Heart right ventricle (tissue), 16 donors: ENCODE data around the gene NIPBL. TPM values are rescaled to one million over a fixed set of nuclear protein-coding genes. Genes with fewer than 3 reads are reported as not detected.

Experiments used
- ATAC-seq, 8 donors: fragments of 200-7000 bp; cut with Tn5 transposase; one replicate each; pipeline ENCODE4 v1.9.1; 2020; ENCODE audit warnings: mild to moderate bottlenecking in 8 of 8, moderate library complexity in 8 of 8, moderate number of reproducible peaks in 1 of 8
- DNase-seq, 2 donors: peaks; one replicate each; pipeline ENCODE4 v3.0.0-alpha.2; 2020
- H3K27ac ChIP-seq, 10 donors: fragments of 200-600 bp; sonication (generic) in 2 of 10; one replicate each; pipeline versions ENCODE4 v1.5.0 to v1.8.0; 2020 to 2022; ENCODE audit warnings: mild to moderate bottlenecking in 3 of 10
- H3K27me3 ChIP-seq, 7 donors: fragments of 200-600 bp; one replicate each; pipeline ENCODE4 v1.8.0; 2021 to 2022; ENCODE audit warnings: mild to moderate bottlenecking in 2 of 7
- H3K36me3 ChIP-seq, 9 donors: fragments of 200-600 bp; sonication (generic) in 1 of 9; one replicate each; pipeline versions ENCODE4 v1.5.0 to v1.8.0; 2020 to 2022; ENCODE audit warnings: mild to moderate bottlenecking in 2 of 9
- H3K4me1 ChIP-seq, 9 donors: fragments of 200-600 bp; sonication (generic) in 1 of 9; one replicate each; pipeline versions ENCODE4 v1.5.0 to v1.8.0; 2020 to 2022; ENCODE audit warnings: mild to moderate bottlenecking in 4 of 9
- H3K4me3 ChIP-seq, 10 donors: fragments of 200-600 bp; sonication (generic) in 2 of 10; one replicate each; pipeline versions ENCODE4 v1.5.0 to v1.8.0; 2020 to 2022; ENCODE audit warnings: mild to moderate bottlenecking in 7 of 10, moderate library complexity in 2 of 10
- H3K9me3 ChIP-seq, 11 donors: fragments of 200-600 bp in 10 of 11; sonication (generic) in 2 of 11; one replicate each; pipeline versions ENCODE4 v1.5.0 to v1.8.0; 2013 to 2022; ENCODE audit warnings: mild to moderate bottlenecking in 2 of 11, control low read depth in 1 of 11, moderate library complexity in 1 of 11
- CTCF ChIP-seq, 9 donors: fragments of 200-600 bp; sonication (generic) in 2 of 9; IDR thresholded peaks; one replicate each; pipeline versions ENCODE4 v1.5.0 to v1.8.0; 2021 to 2022; ENCODE audit warnings: antibody characterized with exemption in 9 of 9, mild to moderate bottlenecking in 5 of 9, moderate library complexity in 1 of 9
- WGBS, 2 donors: extraction: QIAGEN DNeasy Blood & Tissue Kit; methylation state at CpG; one replicate each; pipeline ENCODE4 v1.1.7; 2013; ENCODE audit warnings: inconsistent platforms in 1 of 2; 5-methylcytosine and 5-hydroxymethylcytosine counted together
- intact Hi-C, 10 donors: fragments of 100-400 bp; cut with DNase I; formaldehyde crosslinking; loops; one replicate each; pipeline versions ENCODE4 v1.11.1 to v1.14.2; 2022
- polyA plus RNA-seq, 2 donors: library from polyadenylated mRNA; stranded (reverse); fragments of 200-250 nt; gene quantifications; one replicate each; pipeline ENCODE4 v1.2.3, GENCODE V29; 2013
- total RNA-seq, 10 donors: library from RNA; stranded (reverse); fragmentation: NEBNext Ultra II Directional in 3 of 10; extraction: Animal tissue kit (Norgen Biotek cat#: 25700) in 3 of 10; gene quantifications; one replicate each; pipeline versions ENCODE4 v1.2.1 to v1.2.4, GENCODE V29; 2021 to 2023
- donor health status: Arrhythmogenic right ventricular cardiomyopathy.
- donor health status: ischemic (EF 13 %, LVEDD 7.1; RV severe dilation, severe dysfunction).
- donor health status: healthy with polysubstance abuse.
- donor health status: DM: no; HTN: yes; CAD: no.
- donor health status: DM: no; HTN: no; CAD: no.
- donor health status: ischemic (EF 25% LVEDD 6.9; RV normal size, moderate dysfunction).
- donor health status: ischemic (EF 25% LVEDD 5.7; RV mildly dilated, moderate dysfunction).
- donor health status: healthy.
- donor health status: DM: yes; HTN: yes; CAD: no.
- donor health status: Ischemic cardiomyopathy.
- donor health status: ischemic (EF 35%, LVEDD 5.7; RV mildly dilated, moderate dysfunction).
- donor health status: nonischemic (EF 11% LVEDD 7.7; RV severe dilation, severe dysfunction).
- donor health status: DM: yes; HTN: yes; CAD: no.
- donor health status: PGD.
- donor health status: ischemic (EF 29% LVEDD 5.4; RV normal size, mild dysfunction).
- donor health status: nonischemic (EF 23%, LVEDD 6.1; RV moderate dilation, normal function).

NIPBL gene
- total and polyA plus RNA-seq, 12 donors: 9.9 to 52.3 (median 43.3) TPM

GRCh38 chr5:37109338-37109737 lies 232.8 kb downstream of the NIPBL start:
- peaks cover 0 to 12% (median 0%) of the 10 kb centered on the region in 9 donors for H3K4me1 ChIP-seq
- peaks cover 0 to 99% (median 61%) of the 10 kb centered on the region in 9 donors for H3K36me3 ChIP-seq
- WGBS, 2 donors: 98 to 99% methylated on average over 3 of the region's 3 CpGs
- no peak overlapping the region for H3K27ac ChIP-seq
- DNase-seq: no peak
- intact Hi-C loops: no loop called here
- no peak for TF ChIP-seq CTCF (IDR thresholded peaks at IDR 0.05)
- ATAC-seq: no peak
- H3K4me3 ChIP-seq: no peak overlapping the region
- peaks cover 0 to 6% (median 0%) of the 10 kb centered on the region in 11 donors for H3K9me3 ChIP-seq
- no peaks in the 10 kb centered on the region for H3K27me3 ChIP-seq

- Histone ChIP-seq H3K27ac (no peak overlapping the region), H3K27me3 (no peaks in the 10 kb centered on the region), H3K9me3 (peaks cover 0 to 6% (median 0%) of the 10 kb centered on the region in 11 donors), H3K4me1 (peaks cover 0 to 12% (median 0%) of the 10 kb centered on the region in 9 donors), H3K36me3 (peaks cover 0 to 99% (median 59%) of the 10 kb centered on the region in 9 donors), H3K4me3 (no peak overlapping the region)
- DNase-seq: no peak
- TF ChIP-seq CTCF (IDR thresholded peaks at IDR 0.05): no peak
- 96 to 100% methylated on average over 1 of the region's 1 CpG for WGBS, 2 donors
- intact Hi-C loops: no loop called here
- ATAC-seq: no peak
Observed at GRCh38 chr5:37110135-37110534, 233.6 kb downstream of the NIPBL start.

GRCh38 chr5:37111426-37112382 lies 235.1 kb downstream of the NIPBL start:
- DNase-seq (no peak), ATAC-seq (no peak)
- intact Hi-C loops: no loop called here
- Histone ChIP-seq H3K36me3 (peaks cover 0 to 98% (median 44%) of the 10 kb centered on the region in 9 donors), H3K4me1 (peaks cover 0 to 12% (median 0%) of the 10 kb centered on the region in 9 donors), H3K4me3 (no peak overlapping the region), H3K27me3 (no peaks in the 10 kb centered on the region), H3K9me3 (no peaks in the 10 kb centered on the region), H3K27ac (peak overlapping the region in 1 of 10 donors; percentile 10)
- no peak for TF ChIP-seq CTCF (IDR thresholded peaks at IDR 0.05)
- WGBS, 2 donors: 91 to 94% methylated on average over 4 of the region's 4 CpGs

GRCh38 chr5:37112383-37112991 lies 235.9 kb downstream of the NIPBL start:
- ATAC-seq (no peak), DNase-seq (no peak)
- no peak for TF ChIP-seq CTCF (IDR thresholded peaks at IDR 0.05)
- H3K27ac ChIP-seq: no peak overlapping the region
- peaks cover 0 to 98% (median 43%) of the 10 kb centered on the region in 9 donors for H3K36me3 ChIP-seq
- no peaks in the 10 kb centered on the region for H3K9me3 ChIP-seq
- 93 to 94% methylated on average over 3 of the region's 3 CpGs for WGBS, 2 donors
- intact Hi-C loops: no loop called here
- peaks cover 0 to 12% (median 0%) of the 10 kb centered on the region in 9 donors for H3K4me1 ChIP-seq
- no peaks in the 10 kb centered on the region for H3K27me3 ChIP-seq
- H3K4me3 ChIP-seq: no peak overlapping the region
